ENCODE results near the gene LINC00237. TPM values are rescaled to one million over a fixed set of nuclear protein-coding genes. Genes with fewer than 3 reads are reported as not detected.

Gene LINC00237
- polyA plus RNA-seq, 2 of the 4 experiments (the other 2 are of a cell fraction): not detected

GRCh38 chr20:21053002-21053762, 53.0 kb downstream of the LINC00237 start:
- FAIRE-seq: no peak
- Histone ChIP-seq H3K9me3 (no peaks in the 10 kb centered on the region), H3K4me1 (no peaks in the 10 kb centered on the region), H3K27ac (no peak overlapping the region), H3K4me3 (no peak overlapping the region), H3K4me2 (no peak overlapping the region)
- CTCF ChIA-PET: interaction anchor here (0.5 kb wide), 1 partner anchor 217 kb away, joined by 3 read pairs; no protein-coding TSS in a partner anchor
- no peak for DNase-seq (ENCODE audit: low read depth in 1 of 2, low spot score in 1 of 2)
- WGBS (ENCODE audit: missing lambda C conversion rate): 23% methylated on average over 10 of the region's 10 CpGs
- no peak for ATAC-seq
- TF ChIP-seq ESRRA (IDR thresholded peaks at IDR 0.05; ENCODE audit: borderline replicate concordance, low read length): no peak
- no peak for TF ChIP-seq CBX8 (IDR thresholded peaks at IDR 0.05)
- no peak for TF ChIP-seq MYC (IDR thresholded peaks at IDR 0.05; ENCODE audit: borderline replicate concordance, low read length)
- TF ChIP-seq NFE2L2 (conservative IDR thresholded peaks at IDR 0.05; ENCODE audit: low read length): no peak
- TF ChIP-seq KDM5A (IDR thresholded peaks at IDR 0.05): no peak
- TF ChIP-seq E2F6 (IDR thresholded peaks at IDR 0.05; ENCODE audit: borderline replicate concordance, low read depth): no peak
- no peak for TF ChIP-seq HDAC2 (IDR thresholded peaks at IDR 0.05)
- TF ChIP-seq NPAS2 (CRISPR knock-in tag; IDR thresholded peaks at IDR 0.05; ENCODE audit: borderline replicate concordance): no peak
- TF ChIP-seq MAX (IDR thresholded peaks at IDR 0.05): no peak
- no peak for TF ChIP-seq HMGXB4 (CRISPR knock-in tag; IDR thresholded peaks at IDR 0.05; ENCODE audit: borderline replicate concordance)
- no peak for TF ChIP-seq ATOH8 (CRISPR knock-in tag; IDR thresholded peaks at IDR 0.05; ENCODE audit: low read depth)
- TF ChIP-seq ZSCAN20 (CRISPR knock-in tag; IDR thresholded peaks at IDR 0.05): no peak
- TF ChIP-seq HEYL (CRISPR knock-in tag; IDR thresholded peaks at IDR 0.05): no peak
- TF ChIP-seq BHLHE40 (IDR thresholded peaks at IDR 0.05; ENCODE audit: low read depth, low read length): no peak
- no peak for TF ChIP-seq CTCF (IDR thresholded peaks at IDR 0.05)
- TF ChIP-seq EP300 (IDR thresholded peaks at IDR 0.05): no peak
- no peak for TF ChIP-seq RARB (CRISPR knock-in tag; IDR thresholded peaks at IDR 0.05)
- no peak for TF ChIP-seq EHMT2 (IDR thresholded peaks at IDR 0.05; ENCODE audit: low read depth)
- TF ChIP-seq RAD21 (conservative IDR thresholded peaks at IDR 0.05 in 1 of 2, IDR thresholded peaks at IDR 0.05 in 1 of 2): no peak
- POLR2A ChIA-PET: no interaction called here

GRCh38 chr20:21052686-21053001, 53.5 kb downstream of the LINC00237 start:
- ChIA-PET POLR2A (no interaction called here), CTCF (no interaction called here)
- Histone ChIP-seq H3K4me2 (no peak overlapping the region), H3K4me1 (no peaks in the 10 kb centered on the region), H3K9me3 (no peaks in the 10 kb centered on the region), H3K4me3 (no peak overlapping the region), H3K27ac (no peak overlapping the region)
- ATAC-seq (no peak), DNase-seq (ENCODE audit: low read depth in 1 of 2, low spot score in 1 of 2) (no peak), FAIRE-seq (no peak)
- no peak for TF ChIP-seq ESRRA (IDR thresholded peaks at IDR 0.05; ENCODE audit: borderline replicate concordance, low read length)
- WGBS (ENCODE audit: missing lambda C conversion rate): 43% methylated on average over 6 of the region's 6 CpGs

Data from A549 (cell line).